Measurements from ENCODE around the gene RBM19. TPM values are rescaled to one million over a fixed set of nuclear protein-coding genes. Genes with fewer than 3 reads are reported as not detected.

Gene RBM19
- total RNA-seq, 1 donor from 2014 or later = 77.0 TPM

DNA sequence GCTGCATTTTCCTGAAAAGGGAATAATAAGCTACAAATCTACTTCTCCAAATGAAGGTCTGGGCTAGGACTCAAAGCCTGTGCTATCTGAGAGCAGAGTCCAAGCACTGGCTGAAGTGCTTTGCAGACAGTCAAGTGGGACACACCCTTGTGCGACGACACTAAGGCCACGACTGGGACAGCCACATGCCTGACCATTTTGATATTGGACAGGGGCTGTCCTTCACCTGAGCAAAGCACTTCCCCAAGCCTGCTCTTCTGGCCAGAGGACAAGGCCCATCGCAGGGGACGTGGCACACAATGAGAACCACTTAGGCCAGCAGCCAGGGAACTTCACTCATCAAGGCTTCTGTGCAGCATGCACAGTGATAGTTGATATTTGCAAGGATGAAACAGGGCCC, 71.4 kb downstream of the RBM19 start:
- Mint-ChIP-seq H3K4me1 (no peaks in the 10 kb centered on the region), H3K27me3 (no peaks in the 10 kb centered on the region), H3K9me3 (no peaks in the 10 kb centered on the region), H3K36me3 (ENCODE audit: low read depth) (peaks cover 66% of the 10 kb centered on the region), H3K27ac (no peak overlapping the region), H3K4me3 (no peak overlapping the region)
- TF ChIP-seq, protein P1, sequence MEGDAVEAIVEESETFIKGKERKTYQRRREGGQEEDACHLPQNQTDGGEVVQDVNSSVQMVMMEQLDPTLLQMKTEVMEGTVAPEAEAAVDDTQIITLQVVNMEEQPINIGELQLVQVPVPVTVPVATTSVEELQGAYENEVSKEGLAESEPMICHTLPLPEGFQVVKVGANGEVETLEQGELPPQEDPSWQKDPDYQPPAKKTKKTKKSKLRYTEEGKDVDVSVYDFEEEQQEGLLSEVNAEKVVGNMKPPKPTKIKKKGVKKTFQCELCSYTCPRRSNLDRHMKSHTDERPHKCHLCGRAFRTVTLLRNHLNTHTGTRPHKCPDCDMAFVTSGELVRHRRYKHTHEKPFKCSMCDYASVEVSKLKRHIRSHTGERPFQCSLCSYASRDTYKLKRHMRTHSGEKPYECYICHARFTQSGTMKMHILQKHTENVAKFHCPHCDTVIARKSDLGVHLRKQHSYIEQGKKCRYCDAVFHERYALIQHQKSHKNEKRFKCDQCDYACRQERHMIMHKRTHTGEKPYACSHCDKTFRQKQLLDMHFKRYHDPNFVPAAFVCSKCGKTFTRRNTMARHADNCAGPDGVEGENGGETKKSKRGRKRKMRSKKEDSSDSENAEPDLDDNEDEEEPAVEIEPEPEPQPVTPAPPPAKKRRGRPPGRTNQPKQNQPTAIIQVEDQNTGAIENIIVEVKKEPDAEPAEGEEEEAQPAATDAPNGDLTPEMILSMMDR (IDR thresholded peaks at IDR 0.05) = no peak
- ChIA-PET CTCF (no interaction called here), POLR2A (interaction anchor here (0.5 kb wide), 1 partner anchor 528 kb away, joined by 5 read pairs; no protein-coding TSS in a partner anchor)
- no peak for ATAC-seq (ENCODE audit: low read depth)
- intact Hi-C loops (cut with micrococcal nuclease) = no loop called here
- no peak for DNase-seq

DNA sequence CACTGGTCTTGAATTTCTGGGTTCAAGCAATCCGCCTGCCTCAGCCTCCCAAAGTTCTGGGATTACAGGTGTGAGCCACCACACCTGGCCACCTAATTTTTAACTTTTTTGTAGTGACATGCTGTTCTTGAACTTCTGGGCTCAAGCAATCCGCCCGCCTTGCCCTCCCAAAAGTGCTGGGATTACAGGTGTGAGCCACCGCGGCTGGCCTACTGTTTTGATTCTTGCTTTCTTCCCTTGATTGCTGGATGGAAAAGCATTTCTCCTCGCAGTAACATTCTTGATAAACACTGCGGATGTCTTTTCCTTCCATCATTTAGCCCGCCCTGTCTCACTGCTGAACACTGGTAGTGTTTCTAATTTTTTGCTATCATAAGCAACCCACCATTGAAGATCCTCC, 72.9 kb downstream of the RBM19 start:
- ChIA-PET CTCF (no interaction called here), POLR2A (no interaction called here)
- Mint-ChIP-seq H3K4me1 (no peaks in the 10 kb centered on the region), H3K27me3 (no peaks in the 10 kb centered on the region), H3K36me3 (ENCODE audit: low read depth) (peaks cover 67% of the 10 kb centered on the region), H3K27ac (no peak overlapping the region), H3K4me3 (no peak overlapping the region), H3K9me3 (no peaks in the 10 kb centered on the region)
- TF ChIP-seq, protein P1 (IDR thresholded peaks at IDR 0.05) = no peak
- intact Hi-C loops (cut with micrococcal nuclease) = no loop called here
- no peak for DNase-seq
- ATAC-seq (ENCODE audit: low read depth) = no peak

DNA sequence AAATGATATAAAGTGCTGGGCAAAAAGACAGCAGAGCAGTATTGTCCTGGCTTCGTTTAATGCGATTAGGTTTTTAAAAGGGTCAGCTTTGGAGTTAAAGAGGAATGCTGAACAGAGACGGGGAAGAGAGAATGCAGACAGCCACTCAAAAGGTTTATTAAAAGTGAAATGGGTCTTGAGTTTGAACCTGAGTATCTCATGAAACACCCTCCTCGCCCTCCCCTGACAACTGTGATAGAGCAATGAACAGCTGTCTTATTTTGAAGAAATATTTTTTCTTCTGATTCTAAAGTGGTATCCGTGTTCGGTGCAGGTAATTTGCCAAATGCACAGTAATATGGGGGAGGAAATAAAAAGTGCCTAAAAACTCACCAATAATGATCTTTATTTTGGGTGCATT, 73.6 kb downstream of the RBM19 start:
- POLR2A ChIA-PET = no interaction called here
- DNase-seq (no peak), ATAC-seq (ENCODE audit: low read depth) (no peak)
- intact Hi-C loops (cut with micrococcal nuclease) = no loop called here
- Mint-ChIP-seq H3K4me1 (no peaks in the 10 kb centered on the region), H3K36me3 (ENCODE audit: low read depth) (peaks cover 66% of the 10 kb centered on the region), H3K9me3 (no peaks in the 10 kb centered on the region), H3K4me3 (no peak overlapping the region), H3K27ac (no peak overlapping the region), H3K27me3 (no peaks in the 10 kb centered on the region)
- CTCF ChIA-PET = no interaction called here
- TF ChIP-seq, protein P1 (IDR thresholded peaks at IDR 0.05) = no peak

DNA sequence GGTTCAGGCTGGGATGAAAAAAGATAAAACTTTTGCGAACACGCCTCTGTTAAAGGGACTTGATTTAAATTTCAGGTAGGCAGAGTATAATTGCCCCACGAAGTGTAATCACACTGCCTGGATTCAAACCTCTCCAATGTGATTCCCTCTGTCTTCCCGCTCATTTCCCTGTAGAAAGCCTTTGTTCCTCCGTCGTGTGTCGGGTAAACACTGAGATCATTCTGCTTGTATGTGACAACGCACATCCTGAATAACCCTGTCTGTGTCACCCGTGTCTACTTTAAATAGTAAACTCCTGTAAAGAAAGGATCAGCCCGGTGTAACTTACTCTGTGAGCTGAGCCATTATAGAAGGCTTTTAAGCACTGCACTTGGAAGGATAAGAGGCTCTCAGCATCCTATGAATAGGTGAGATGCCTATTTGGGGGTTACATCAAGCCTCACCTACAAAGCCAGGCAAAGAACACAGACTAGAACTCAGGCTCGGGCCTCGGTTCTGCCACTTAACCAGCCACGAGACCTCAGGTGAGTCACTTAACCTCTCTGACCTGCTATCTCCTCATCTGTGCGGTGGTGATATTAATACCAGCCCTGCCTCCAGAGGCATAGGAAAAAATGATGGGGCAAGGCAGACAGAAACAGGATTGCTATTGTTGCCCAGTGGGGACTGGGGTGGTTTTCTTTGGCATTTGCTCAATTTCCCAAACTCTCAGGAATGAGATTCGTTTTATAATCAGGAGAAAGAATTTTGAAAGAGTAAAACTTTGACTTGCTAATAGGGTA, 74.2 kb downstream of the RBM19 start:
- peaks cover 66% of the 10 kb centered on the region for H3K36me3 Mint-ChIP-seq (ENCODE audit: low read depth)
- H3K27ac Mint-ChIP-seq = no peak overlapping the region
- intact Hi-C loops (cut with micrococcal nuclease) = no loop called here
- POLR2A ChIA-PET = no interaction called here
- H3K27me3 Mint-ChIP-seq = no peaks in the 10 kb centered on the region
- no peaks in the 10 kb centered on the region for H3K4me1 Mint-ChIP-seq
- CTCF ChIA-PET = no interaction called here
- DNase-seq (no peak), ATAC-seq (ENCODE audit: low read depth) (no peak)
- no peak overlapping the region for H3K4me3 Mint-ChIP-seq
- TF ChIP-seq, protein P1 (IDR thresholded peaks at IDR 0.05) = no peak
- H3K9me3 Mint-ChIP-seq = no peaks in the 10 kb centered on the region

DNA sequence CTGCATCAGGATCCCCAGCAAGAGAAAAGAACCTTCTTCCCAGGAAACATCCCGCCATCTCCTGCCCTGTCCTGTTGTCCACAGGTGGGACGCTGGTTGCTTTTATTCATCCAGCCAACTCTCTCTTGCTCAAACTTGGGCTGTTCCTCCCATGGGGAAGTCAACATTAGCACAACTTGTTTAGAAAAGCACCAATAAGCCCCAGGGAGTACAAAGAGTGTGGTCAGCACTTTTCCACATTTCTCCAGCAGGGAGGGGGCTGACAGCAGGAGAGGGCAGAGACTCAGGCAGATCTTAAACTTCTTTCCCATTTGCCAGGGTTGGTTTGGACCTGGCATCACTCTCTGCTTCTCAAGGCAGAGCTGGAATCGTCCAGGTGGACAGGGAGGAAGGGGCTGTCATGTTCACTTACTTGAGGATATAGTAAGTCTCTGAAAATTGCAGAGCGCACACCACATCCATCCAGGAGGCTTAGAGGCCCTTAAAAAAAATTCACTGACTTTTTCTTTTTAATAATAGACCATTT, 74.9 kb downstream of the RBM19 start:
- H3K9me3 Mint-ChIP-seq = no peaks in the 10 kb centered on the region
- peaks cover 66% of the 10 kb centered on the region for H3K36me3 Mint-ChIP-seq (ENCODE audit: low read depth)
- ATAC-seq (ENCODE audit: low read depth) (no peak), DNase-seq (no peak)
- intact Hi-C loops (cut with micrococcal nuclease) = no loop called here
- H3K27ac Mint-ChIP-seq = no peak overlapping the region
- POLR2A ChIA-PET = no interaction called here
- H3K4me1 Mint-ChIP-seq = no peaks in the 10 kb centered on the region
- CTCF ChIA-PET = no interaction called here
- H3K4me3 Mint-ChIP-seq = no peak overlapping the region
- no peaks in the 10 kb centered on the region for H3K27me3 Mint-ChIP-seq
- TF ChIP-seq, protein P1 (IDR thresholded peaks at IDR 0.05) = no peak
